ENCODE data around the gene KMO.

Gene KMO

GRCh38 chr1:241532162-241532531, at the start of gene KMO:
KMO (plus strand) TSS chr1:241532378; CDS start chr1:241532445, 67 bp downstream.
- peak; percentile 37 for DNase-seq

DNA sequence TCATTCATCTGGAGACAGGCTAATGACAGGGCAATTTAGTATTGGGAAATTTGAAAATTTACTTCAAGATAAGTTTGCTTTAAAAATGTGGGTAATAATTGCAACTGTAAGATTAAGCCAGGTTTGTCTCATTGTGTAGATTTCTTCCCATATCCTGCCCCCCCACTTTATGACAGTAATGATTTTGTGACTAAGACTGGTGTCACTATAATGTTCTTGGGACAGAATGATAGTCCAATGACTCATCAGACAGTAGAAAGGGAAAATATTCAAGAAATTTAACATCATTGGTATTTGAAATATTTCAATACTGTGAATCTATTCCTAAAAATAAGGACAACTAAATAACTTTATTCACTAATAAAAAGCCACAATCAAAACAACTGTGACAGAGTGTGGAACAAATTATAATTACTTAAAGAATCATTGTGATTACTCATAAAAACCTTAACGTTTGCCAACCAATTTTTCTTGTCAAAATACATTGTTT, 49.4 kb upstream of the KMO start:
- no peak for DNase-seq

- DNase-seq, result no peak
Measured at GRCh38 chr1:241485145-241485544, 47.0 kb upstream of the KMO start.

GRCh38 chr1:241485554-241485992, 46.6 kb upstream of the KMO start:
- peak; percentile 71 for DNase-seq

DNA sequence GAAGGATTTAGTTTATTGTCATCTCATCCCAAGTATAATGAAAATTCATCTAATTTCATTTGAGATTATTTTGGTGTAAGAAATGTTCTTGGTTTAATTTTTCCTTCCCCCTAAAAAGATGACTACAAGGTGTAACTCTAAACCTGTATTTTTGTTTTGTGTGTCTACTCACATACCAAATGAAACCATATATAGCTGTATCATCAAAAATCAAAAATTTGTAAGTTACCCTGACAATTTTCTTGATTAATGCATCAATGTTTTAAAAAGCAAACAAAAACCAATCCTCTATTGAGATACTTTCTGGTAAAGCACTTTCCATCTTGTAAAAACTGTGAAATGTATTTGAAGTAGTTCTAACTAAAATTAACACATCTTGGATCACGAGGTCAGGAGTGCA, 43.4 kb upstream of the KMO start:
- DNase-seq, result no peak

DNA sequence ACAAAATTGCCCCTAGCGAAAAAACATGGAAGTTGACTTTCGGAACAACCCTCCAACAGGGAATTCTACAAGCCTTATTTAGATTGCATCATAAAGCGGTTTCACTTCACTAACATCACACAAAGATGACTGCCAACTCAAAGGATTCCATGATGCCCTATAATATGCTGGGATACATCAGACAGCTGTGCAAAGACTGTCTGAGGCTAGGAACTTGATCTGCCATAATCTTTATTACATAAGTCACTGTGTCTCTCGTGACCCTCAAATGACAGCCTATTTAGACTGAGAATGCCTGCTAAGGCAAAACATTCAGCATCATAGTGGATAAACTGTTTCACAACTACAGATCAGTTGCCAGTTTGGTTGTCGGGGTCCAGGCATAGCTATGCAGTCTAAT, 36.4 kb upstream of the KMO start:
- DNase-seq, result peak; percentile 20

DNA sequence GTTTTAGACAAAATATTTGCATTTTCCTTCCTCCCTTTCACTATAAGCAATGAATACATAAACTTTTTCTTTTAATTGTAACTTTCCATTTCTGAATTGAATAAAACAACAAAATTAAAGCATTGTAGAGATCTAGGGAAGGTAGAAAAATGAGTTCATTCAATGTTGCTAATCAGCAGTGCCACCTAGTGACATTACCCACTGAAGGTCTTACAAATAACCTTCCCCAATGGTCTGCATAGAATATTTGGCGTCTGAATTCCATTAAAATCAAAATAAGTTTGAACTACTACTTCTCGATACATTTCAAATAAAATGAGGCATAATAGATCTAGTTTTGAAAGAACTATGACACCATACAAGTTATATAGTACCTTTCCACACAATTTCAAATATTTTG, 32.3 kb upstream of the KMO start:
- peak; percentile 6 for DNase-seq

GRCh38 chr1:241503444-241503843, 28.7 kb upstream of the KMO start:
- no peak for DNase-seq

GRCh38 chr1:241507189-241507863, 24.9 kb upstream of the KMO start:
- no peak for DNase-seq

DNA sequence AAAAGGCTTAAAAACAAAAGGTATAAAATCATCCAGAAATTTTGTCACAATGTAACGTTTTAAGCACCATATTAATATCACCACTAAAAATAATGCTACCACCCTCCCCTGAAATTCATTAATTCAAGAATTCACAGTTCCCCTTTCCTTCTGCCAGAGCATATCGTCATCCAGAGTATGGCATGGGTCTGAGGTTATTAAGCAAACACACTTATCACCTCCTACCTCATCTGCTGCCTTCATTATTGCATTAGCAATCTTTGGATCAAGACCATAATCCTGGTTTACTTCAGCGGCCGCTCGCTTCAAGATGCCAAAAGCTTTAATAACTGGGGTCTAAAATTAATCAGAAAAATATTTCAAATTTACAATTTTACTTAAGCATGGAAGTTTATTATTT, 18.8 kb upstream of the KMO start:
- DNase-seq, result no peak

GRCh38 chr1:241518476-241519307, 13.5 kb upstream of the KMO start:
- DNase-seq, result peak; percentile 50

DNA sequence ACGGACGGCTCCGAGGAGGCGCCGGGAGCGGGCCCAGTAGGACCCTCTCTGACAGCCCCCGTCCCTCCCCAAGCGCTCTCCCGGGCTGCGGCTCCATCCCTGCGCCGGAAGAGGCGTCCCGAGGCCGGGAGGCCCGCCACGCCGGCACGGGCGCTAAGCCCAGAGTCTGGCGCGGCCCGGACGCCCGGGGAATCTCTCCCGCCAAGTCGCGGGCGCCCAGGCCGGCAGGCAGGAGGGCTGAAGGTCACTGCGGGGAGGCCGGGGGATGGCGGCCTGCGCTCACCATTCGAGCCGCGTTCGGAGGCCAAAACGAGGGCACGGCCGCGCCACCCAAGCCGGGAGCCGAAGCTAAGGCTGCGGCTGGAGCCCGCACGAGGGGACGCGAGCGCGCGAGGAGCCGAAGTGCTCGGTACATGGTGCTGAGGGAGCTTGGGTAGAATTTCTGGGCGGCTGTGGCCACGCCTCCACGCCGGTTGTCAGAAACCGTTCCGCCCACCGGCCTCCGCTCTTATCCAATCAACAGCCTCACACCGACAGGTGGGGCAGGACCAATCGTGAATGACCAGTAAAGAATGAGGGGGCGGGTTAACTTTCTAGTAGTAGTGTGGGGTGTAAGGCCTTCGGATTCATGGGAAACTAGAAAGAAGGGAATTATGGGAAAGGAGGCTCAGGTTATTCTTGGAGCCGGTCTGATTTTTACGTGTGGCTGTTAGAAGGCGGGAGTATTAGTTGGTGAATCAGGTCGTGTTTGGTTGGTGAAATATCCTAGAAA, 12.7 kb upstream of the KMO start, which contains the start of gene FH:
Gene FH, minus strand, starts transcription at position 448 of the 772 bp plus-strand sequence. Its CDS starts 33 bp downstream, at position 415.
- peak; percentile 99 for DNase-seq

GRCh38 chr1:241520080-241520465, 12.1 kb upstream of the KMO start:
- DNase-seq, result no peak

DNA sequence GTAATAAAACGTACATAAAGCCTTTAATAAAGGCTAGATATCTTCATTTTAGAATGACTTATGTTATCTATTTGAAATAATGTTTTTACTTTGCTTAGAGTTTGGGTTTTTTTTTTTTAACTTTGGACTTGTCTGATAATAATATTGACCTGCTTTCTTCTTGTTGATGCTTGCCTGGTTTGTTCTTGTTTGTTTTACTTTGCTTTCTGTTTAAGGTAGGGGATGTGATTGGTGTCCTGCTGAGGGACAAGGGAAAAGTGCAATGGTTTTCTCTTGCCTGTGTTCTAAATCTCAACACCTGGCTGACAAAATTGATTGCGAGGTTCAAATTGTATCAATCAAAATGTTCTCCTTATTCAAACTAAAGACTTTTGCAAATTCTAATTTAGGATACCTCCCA, 10.5 kb upstream of the KMO start:
- DNase-seq, result no peak

- peak; percentile 12 for DNase-seq
Measured at GRCh38 chr1:241525026-241525425, 7.2 kb upstream of the KMO start.

GRCh38 chr1:241527146-241527545, 5.0 kb upstream of the KMO start:
- DNase-seq, result no peak

- DNase-seq, result peak; percentile 76
Measured at GRCh38 chr1:241531195-241532161, 700 bp upstream of the KMO start.

- no peak for DNase-seq
Measured at GRCh38 chr1:241532864-241533263, 686 bp downstream of the KMO start.

GRCh38 chr1:241533326-241534115, 1.3 kb downstream of the KMO start:
- DNase-seq, result no peak

- no peak for DNase-seq
Measured at GRCh38 chr1:241536304-241536703, 4.1 kb downstream of the KMO start.

GRCh38 chr1:241536969-241537368, 4.8 kb downstream of the KMO start:
- DNase-seq, result no peak

Data from NCI-H146 (cell line).